ENCODE data around the gene MYBPC3. TPM values are rescaled to one million over a fixed set of nuclear protein-coding genes. Genes with fewer than 3 reads are reported as not detected.
A peak's percentile ranks its signal among the peaks of the same experiment; 100 is the strongest.

Gene MYBPC3
- total and polyA plus RNA-seq, 2 donors from 2014 or later = 0.19 to 0.52 TPM

DNA sequence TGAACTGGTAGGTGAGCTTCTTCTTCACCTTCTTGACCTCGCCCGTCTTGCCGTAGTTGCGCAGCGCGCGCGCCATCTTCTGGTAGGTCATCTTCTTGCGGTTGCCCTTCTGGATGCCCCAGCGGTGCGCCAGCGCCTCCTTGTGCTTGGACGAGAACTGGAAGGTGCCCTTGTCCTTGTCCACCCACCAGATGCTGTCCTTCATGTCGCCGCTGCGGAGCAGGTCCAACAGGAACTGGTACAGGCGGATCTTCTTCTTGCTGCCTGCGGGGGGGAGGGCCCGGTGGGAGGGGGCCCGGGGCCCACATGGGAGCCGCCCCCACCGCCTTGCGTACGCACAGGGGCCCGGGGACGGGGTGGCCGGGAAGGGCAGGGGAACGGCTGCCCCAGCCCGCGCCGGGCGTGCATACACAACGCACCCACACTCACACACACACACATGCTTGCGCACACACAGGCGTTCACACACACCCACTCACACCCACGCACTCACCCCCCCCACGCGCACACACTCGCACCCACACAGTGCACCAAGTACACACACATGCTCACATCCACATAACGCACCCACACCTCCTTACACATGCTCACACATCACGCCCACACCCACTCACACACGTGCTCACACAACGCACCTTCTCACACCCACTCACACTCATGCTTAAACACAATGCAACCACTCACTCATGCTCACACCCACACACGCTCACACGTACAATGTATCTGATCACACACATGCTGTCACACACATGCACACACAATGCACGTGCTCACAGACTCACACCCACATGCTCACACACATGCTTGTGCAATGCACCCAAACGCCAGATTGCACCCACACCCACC lies 3.0 kb upstream of the MYBPC3 start:
- no peaks in the 10 kb centered on the region for H3K36me3 ChIP-seq (ENCODE audit: control insufficient read depth in 2 of 3, insufficient read depth in 3 of 3, low read length in 3 of 3)
- peak overlapping the region in 2 of 3 donors; percentile 20 to 61 for H3K4me3 ChIP-seq (ENCODE audit: low read length in 3 of 3)
- FAIRE-seq = no peak
- H3K9me3 ChIP-seq (ENCODE audit: control insufficient read depth in 2 of 3, insufficient read depth in 1 of 3, low read length in 3 of 3) = no peaks in the 10 kb centered on the region
- peak; percentile 95 to 97 (median 96) for DNase-seq
- peak overlapping the region in 1 of 3 donors; percentile 55 for H3K9ac ChIP-seq (ENCODE audit: low read length in 3 of 3)
- H3K4me1 ChIP-seq (ENCODE audit: control insufficient read depth in 2 of 3, insufficient read depth in 2 of 3, low read depth in 1 of 3, low read length in 3 of 3) = peaks cover 0 to 7% (median 0%) of the 10 kb centered on the region in 3 donors
- H3K27me3 ChIP-seq (ENCODE audit: control insufficient read depth, insufficient read depth, low read length) = no peaks in the 10 kb centered on the region
- intact Hi-C loops (cut with DNase I) = no loop called here
- TF ChIP-seq, protein P1, sequence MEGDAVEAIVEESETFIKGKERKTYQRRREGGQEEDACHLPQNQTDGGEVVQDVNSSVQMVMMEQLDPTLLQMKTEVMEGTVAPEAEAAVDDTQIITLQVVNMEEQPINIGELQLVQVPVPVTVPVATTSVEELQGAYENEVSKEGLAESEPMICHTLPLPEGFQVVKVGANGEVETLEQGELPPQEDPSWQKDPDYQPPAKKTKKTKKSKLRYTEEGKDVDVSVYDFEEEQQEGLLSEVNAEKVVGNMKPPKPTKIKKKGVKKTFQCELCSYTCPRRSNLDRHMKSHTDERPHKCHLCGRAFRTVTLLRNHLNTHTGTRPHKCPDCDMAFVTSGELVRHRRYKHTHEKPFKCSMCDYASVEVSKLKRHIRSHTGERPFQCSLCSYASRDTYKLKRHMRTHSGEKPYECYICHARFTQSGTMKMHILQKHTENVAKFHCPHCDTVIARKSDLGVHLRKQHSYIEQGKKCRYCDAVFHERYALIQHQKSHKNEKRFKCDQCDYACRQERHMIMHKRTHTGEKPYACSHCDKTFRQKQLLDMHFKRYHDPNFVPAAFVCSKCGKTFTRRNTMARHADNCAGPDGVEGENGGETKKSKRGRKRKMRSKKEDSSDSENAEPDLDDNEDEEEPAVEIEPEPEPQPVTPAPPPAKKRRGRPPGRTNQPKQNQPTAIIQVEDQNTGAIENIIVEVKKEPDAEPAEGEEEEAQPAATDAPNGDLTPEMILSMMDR (IDR thresholded peaks at IDR 0.05; ENCODE audit: borderline replicate concordance, extremely low read depth, insufficient read depth) = peak; percentile 99
- peak overlapping the region; percentile 14 to 67 for H3K27ac ChIP-seq (ENCODE audit: low read depth in 2 of 2, low read length in 2 of 2)

GRCh38 chr11:47354913-47355282 lies 2.4 kb upstream of the MYBPC3 start:
- no peaks in the 10 kb centered on the region for H3K9me3 ChIP-seq (ENCODE audit: control insufficient read depth in 2 of 3, insufficient read depth in 1 of 3, low read length in 3 of 3)
- FAIRE-seq = no peak
- no peaks in the 10 kb centered on the region for H3K27me3 ChIP-seq (ENCODE audit: control insufficient read depth, insufficient read depth, low read length)
- DNase-seq = peak in 3 of 5 donors; percentile 31 to 72 (median 61)
- peak overlapping the region in 2 of 3 donors; percentile 21 to 61 for H3K4me3 ChIP-seq (ENCODE audit: low read length in 3 of 3)
- no peaks in the 10 kb centered on the region for H3K36me3 ChIP-seq (ENCODE audit: control insufficient read depth in 2 of 3, insufficient read depth in 3 of 3, low read length in 3 of 3)
- TF ChIP-seq, protein P1 (IDR thresholded peaks at IDR 0.05; ENCODE audit: borderline replicate concordance, extremely low read depth, insufficient read depth) = no peak
- H3K9ac ChIP-seq (ENCODE audit: low read length in 3 of 3) = no peak overlapping the region
- intact Hi-C loops (cut with DNase I) = no loop called here
- H3K4me1 ChIP-seq (ENCODE audit: control insufficient read depth in 2 of 3, insufficient read depth in 2 of 3, low read depth in 1 of 3, low read length in 3 of 3) = peaks cover 0 to 7% (median 0%) of the 10 kb centered on the region in 3 donors
- H3K27ac ChIP-seq (ENCODE audit: low read depth in 2 of 2, low read length in 2 of 2) = peak overlapping the region; percentile 7 to 67

- no peak overlapping the region for H3K9ac ChIP-seq (ENCODE audit: low read length in 3 of 3)
- H3K36me3 ChIP-seq (ENCODE audit: control insufficient read depth in 2 of 3, insufficient read depth in 3 of 3, low read length in 3 of 3) = no peaks in the 10 kb centered on the region
- FAIRE-seq = no peak
Observed at GRCh38 chr11:47353978-47354774, 1.7 kb upstream of the MYBPC3 start.

More at GRCh38 chr11:47353978-47354774, 1.7 kb upstream of the MYBPC3 start:
- Histone ChIP-seq H3K9me3 (ENCODE audit: control insufficient read depth in 2 of 3, insufficient read depth in 1 of 3, low read length in 3 of 3) (no peaks in the 10 kb centered on the region), H3K27ac (ENCODE audit: low read depth in 2 of 2, low read length in 2 of 2) (peak overlapping the region in 1 of 2 donors; percentile 7), H3K4me1 (ENCODE audit: control insufficient read depth in 2 of 3, insufficient read depth in 2 of 3, low read depth in 1 of 3, low read length in 3 of 3) (peaks cover 0 to 7% (median 0%) of the 10 kb centered on the region in 3 donors), H3K27me3 (ENCODE audit: control insufficient read depth, insufficient read depth, low read length) (no peaks in the 10 kb centered on the region), H3K4me3 (ENCODE audit: low read length in 3 of 3) (peak overlapping the region in 2 of 3 donors; percentile 21 to 61)
- TF ChIP-seq, protein P1 (IDR thresholded peaks at IDR 0.05; ENCODE audit: borderline replicate concordance, extremely low read depth, insufficient read depth) = no peak
- no peak for DNase-seq
- intact Hi-C loops (cut with DNase I) = no loop called here
